Activated CD4-positive, alpha-beta T cell treated with anti-CD3 and anti-CD28 coated beads for 1 hour (primary cell): ENCODE measurements around the gene ZFR.
"Not testable (repeated sequence)": the region's sequence is repeated elsewhere in the genome, so short reads cannot be mapped to it uniquely, and the experiment has no call there.

Source experiments
- DNase-seq: peaks from one replicate; pipeline ENCODE4 v3.0.0-alpha.2; 2020

The ZFR gene

GRCh38 chr5:32403760-32404159 lies 40.8 kb downstream of the ZFR start:
- DNase-seq, result no peak

GRCh38 chr5:32400401-32400800 lies 44.1 kb downstream of the ZFR start:
- DNase-seq, result no peak

- not testable (repeated sequence) for DNase-seq
Measured at GRCh38 chr5:32398754-32399153, 45.8 kb downstream of the ZFR start.

DNA sequence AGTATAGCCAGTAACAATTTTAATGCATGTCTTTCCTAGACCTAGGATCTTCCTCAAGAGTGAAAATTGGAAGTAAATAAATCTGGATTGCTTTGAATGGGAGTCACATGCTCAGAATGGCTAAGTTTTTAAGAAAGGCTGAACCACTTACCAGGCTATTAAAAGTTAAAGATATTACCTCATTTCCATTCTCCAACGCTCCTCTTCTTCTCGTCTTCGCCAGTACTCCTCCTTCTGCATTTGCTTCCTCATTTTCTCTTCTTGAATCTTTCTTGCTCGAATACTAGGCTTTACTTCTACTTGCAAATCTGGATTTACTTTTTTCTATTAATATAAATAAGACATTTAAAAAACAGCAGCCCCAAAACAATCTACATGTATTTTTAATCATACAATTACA lies 49.6 kb downstream of the ZFR start:
- no peak for DNase-seq

GRCh38 chr5:32392039-32392438 lies 52.5 kb downstream of the ZFR start:
- DNase-seq, result no peak

GRCh38 chr5:32390819-32391591 lies 53.5 kb downstream of the ZFR start:
- DNase-seq, result no peak

- DNase-seq, result no peak
Measured at GRCh38 chr5:32388432-32389129, 56.0 kb downstream of the ZFR start.

GRCh38 chr5:32387841-32388240 lies 56.7 kb downstream of the ZFR start:
- no peak for DNase-seq

- DNase-seq, result no peak
Measured at GRCh38 chr5:32387211-32387610, 57.3 kb downstream of the ZFR start.

DNA sequence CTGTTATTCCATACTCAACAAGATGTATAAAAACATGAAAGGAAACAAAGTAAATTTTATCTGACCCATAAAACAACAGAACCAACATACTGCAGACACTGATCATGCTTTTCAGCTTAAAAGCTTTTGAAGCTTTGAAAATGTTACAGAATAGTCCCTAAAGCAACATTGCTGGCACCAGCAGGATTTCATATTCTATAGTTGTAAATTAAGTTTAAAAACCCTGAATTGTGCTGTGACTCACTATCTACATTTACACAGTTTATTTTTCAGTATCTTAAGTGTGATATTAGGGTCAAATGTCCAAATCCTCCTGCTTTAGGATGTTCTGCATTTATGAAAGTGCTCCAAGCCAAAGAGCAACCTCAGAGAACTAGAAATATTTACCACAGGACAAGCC lies 59.9 kb downstream of the ZFR start:
- no peak for DNase-seq

DNA sequence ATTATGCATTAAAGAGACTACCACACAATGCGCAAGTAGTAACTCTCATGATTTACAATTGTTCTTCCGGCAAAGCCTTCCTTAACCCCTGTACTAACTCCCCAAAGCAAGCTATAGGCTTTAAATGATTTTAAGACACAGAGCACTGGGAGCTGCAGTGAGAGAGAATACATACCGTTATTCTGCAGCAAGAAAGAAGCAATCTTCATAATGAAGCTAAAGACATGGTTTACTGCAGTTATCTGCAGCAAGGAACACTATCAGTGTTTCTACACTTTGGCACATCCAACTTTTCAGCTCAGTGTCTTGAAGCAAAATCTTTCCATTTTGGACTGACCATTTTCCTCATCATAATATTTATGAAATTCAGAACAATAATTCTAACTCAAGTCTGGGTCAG lies 61.0 kb downstream of the ZFR start:
- no peak for DNase-seq

- no peak for DNase-seq
Measured at GRCh38 chr5:32383065-32383464, 61.5 kb downstream of the ZFR start.

- DNase-seq, result no peak
Measured at GRCh38 chr5:32379421-32379820, 65.1 kb downstream of the ZFR start.

DNA sequence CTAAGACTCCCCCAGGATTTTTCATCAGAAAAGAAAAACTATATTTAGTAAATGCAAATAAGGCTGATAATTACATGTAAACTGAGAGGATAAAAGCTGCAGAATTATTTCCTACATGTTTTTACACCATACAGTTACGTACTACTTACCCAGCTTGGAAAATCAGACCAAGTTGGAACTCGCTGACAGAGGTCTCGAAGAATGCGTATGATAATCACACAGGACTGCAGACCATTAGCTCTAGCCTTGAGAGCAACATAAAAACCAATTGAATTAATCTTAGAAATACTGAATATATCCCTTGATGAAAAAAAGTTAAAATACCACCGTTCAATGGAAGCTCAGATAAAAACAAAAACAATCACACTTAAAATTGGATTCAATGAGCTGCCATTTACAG lies 65.6 kb downstream of the ZFR start:
- DNase-seq, result no peak

DNA sequence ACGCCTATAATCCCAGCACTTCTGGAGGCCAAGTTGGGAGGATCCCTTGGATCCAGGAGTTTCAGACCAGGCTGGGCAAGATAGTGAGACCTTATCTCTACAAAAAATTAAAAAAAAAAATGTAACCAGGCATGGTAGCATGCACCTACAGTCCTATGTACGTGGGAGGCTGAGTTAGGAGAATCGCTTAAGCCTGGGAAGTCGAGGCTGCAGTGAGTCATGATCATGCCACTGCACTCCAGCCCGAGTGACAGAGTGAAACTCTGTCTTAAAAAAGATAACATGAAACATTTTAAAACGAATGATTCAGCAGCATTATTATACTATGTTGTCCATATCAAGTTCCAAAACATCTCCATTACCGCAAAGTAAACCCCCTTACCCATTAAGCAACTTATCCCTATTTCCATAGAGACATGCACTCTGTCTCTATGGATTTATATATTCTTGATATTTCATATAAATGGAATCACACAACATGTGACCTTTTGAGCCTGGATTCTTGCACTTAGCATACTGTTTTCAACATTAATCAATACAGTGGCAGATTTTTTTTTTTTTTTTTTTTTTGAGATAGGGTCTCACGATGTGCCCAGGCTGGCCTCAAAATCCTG lies 74.9 kb downstream of the ZFR start:
- no peak for DNase-seq

- no peak for DNase-seq
Measured at GRCh38 chr5:32369032-32369431, 75.5 kb downstream of the ZFR start.

DNA sequence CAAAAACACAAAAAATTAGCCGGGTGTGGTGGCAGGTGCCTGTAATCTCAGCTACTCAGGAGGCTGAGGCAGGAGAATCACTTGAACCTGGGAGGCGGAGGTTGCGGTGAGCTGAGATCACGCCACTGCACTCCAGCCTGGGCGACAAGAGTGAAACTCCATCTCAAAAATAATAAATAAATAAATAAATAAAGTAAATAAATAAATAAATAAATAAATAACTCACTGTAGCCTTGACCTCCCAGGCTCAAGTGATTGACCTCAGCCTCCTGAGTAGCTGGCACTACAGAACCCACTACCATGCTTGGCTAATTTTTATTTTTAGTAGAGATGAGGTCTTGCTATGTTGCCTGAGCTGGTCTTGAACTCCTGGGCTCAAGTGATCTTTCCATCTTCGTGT lies 77.3 kb downstream of the ZFR start:
- DNase-seq, result not testable (repeated sequence)

DNA sequence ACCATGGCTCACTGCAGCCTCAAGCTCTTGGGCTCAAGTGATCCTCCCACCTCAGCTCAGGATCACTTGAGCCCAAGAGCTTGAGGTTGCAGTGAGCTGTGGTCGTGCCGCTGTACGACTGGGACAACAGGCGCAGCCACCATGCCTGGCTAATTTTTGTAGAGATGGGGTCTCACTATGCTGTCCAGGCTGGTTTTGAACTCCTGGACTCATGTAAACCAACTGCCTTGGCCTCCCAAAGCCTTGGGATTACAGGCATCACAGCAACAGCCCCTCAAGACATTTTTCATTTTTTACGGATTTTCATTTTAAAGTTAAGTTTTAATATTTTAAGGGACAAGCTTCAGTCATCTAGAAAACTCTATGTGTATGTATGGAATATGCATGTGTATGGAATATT lies 78.9 kb downstream of the ZFR start:
- no peak for DNase-seq

GRCh38 chr5:32363030-32363429 lies 81.5 kb downstream of the ZFR start:
- no peak for DNase-seq

GRCh38 chr5:32362527-32362926 lies 82.0 kb downstream of the ZFR start:
- no peak for DNase-seq

DNA sequence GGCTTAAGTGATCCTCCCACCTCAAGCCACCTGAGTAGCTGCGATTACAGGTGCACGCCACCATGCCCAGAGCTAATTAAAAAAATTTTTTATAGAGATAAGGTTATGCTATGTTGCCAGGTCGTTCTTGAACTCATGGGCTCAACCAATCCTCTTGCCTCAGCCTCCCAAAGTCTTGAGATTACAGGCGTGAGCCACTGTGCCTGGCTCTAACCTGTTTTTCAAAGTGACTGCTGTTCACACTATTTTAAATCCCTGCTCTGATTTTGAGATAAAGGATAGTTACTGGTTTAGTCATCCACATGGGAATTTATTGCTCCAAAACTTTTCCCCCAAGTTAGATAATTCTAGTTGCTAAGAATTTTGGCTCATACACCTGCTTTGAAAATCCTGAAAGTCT lies 83.6 kb downstream of the ZFR start:
- DNase-seq, result no peak

DNA sequence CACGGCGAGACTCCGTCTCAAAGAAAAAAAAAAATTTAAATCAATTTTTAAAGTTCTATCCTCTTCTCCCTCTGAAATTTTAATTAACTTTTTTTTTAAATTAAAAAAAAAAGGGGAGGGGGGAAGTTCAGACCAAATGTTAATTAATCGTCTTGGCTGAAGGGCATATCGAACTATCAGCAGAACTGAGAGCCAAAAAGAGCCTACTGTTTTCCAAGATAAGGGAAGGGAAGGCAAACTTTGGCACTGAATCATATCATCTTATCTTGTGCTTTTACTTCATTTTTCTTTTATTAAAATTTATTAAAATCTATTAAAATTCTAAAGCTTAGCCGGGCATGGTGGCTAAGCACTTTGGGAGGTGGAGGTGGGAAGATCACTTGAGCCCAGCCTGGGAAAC lies 85.9 kb downstream of the ZFR start:
- no peak for DNase-seq

DNA sequence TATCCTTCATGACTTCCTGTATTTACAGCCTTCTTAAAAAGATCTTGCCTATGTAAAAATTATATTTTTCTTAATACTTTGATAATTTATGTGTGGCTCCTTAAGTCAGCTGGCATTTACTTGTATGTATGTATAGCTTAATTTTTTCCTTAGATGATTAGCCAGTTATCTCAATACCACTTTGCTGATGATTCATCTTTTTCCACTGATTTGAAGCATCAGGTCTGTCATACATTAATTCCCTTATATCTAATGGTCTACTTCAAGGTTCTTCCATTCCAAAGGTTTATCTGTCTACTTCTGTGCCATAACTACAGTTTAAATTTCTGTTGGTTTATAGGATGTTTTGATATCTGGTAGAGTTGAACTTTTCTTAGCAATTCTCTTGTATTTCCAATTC lies 86.9 kb downstream of the ZFR start:
- DNase-seq, result no peak

DNA sequence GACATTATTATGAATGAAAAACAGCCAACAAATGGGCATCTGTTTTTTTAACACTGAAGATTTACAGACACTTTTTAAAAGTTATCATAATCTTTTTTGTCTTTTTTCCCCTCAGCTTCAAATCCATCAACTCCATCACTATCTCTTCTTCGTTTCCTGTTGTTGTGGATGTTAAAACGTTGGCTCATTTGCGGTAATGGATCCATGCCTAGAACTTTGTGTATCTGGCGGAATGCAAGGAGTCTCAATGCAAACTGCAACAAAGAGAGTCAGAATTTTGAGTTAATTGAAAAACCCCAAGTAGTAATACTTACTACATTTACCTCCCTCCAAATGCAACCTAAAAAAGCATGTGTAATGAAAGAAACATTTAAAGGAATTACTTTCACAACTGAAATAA lies 88.9 kb downstream of the ZFR start:
- no peak for DNase-seq
